Measurements from ENCODE around the gene GLRX5.

GLRX5 gene

DNA sequence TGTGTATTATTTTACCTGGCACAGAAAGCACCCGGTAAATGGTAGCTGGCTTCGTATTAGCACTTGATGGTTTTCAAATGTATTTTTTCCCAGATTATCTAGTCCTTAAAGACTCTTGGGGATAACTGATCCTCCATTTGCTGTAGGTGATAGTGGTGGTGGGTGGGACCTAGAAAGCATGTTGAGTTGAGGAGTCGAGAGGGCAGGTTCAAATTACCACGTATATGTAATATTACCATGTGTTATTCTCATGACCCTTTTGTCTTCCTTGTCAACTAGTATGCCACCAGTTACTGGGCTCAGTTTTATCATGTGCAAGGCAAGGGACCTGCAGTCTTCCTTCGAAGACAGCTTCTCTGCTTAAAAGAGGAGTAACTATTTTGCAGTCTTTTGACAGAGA, 1.8 kb downstream of the GLRX5 start:
- DNase-seq, result no peak

DNA sequence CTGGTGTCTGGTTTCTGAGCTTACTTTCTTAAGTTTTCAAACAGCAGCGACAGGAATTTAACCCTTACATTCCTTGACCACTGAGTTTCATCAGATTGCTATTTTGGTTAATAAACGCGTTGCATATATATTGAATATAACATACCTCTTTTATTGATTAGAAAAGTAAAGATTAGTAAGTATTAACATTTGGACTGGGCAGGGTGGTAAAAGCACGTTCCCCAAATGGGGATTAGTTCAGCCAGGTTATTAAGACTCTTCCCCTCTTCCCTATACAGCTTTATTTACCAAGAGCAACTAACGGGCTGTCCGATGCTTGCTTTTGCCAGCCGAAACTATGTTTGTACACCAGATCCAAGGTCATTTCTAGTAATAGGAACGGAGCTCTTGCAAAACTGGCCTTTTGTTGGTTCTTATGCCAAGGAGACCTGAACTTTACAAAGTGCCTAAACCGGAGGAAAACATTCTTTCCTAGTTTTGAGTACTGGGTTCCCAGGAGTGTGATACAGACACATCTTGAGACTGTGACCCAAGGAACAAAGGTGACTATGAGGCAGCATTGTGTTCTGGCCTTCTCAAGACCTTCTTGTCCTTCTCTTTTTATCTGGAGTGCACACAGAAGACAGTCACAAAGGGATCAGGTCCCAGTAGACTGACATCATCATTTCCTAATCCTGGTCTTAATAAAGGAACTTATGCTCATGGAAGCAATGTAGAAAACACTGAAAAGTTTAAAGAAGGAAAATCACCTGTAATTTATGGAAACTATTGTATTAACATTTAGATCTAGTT, 2.6 kb downstream of the GLRX5 start:
- no peak for DNase-seq

DNA sequence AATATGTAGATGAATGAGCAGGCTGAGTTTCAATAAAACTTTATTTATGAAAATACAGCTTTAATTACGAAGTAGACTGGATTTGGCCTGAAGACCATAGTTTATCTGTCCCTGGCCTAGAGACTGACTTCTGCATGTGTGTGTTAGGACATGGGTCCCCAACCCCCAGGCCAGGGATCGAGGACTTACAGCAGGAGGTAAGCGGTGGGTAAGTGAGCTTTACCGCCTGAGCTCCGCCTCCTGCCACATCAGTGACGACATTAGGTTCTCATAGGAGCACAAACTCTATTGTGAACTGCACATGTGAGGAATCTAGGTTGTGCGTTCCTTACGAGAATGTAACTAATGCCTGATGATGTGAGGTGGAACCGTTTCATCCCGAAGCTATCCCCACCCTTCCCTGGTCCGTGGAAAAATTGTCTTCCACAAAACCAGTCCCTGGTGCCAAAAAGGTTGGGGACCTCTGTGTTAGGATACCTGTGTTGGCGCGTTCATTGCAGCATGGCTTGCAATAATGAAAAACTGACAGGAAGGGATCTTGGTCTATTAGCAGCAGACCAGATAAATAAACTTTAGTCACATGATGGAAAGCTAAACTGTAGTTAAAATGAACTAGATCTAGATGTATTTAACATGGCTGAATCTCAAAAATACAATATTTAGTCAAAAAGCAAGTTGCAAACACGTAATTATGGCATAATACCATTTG, 4.1 kb downstream of the GLRX5 start:
- no peak for DNase-seq

DNA sequence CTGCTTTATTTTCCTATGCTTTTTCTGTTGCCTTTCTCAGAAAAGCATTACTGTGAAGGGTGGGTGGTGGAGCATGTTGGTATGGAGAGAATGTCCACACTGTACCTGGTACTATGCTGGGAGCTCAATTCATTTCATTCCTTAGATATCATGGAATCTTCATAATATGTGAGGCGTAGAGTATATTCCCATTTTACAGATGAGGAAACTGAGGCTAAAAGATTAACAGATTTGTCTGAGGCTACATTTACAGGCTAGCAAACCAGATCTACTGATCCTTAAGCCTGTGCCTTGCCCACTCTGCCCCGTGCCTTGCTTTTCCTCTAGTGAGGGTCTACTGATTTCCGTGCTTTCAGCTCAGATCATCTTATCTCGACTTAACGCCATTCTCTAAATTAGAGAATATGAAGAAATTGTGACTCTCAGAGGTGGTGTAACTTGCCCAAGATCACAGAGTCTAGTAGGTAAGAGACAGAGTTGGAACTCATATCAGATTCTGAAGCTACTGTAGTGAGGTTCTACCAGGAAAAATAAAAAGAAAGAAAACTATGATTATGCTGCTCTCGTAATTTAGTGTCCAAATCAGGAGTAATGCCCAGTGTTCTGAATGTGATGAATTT, 5.5 kb downstream of the GLRX5 start:
- no peak for DNase-seq

DNA sequence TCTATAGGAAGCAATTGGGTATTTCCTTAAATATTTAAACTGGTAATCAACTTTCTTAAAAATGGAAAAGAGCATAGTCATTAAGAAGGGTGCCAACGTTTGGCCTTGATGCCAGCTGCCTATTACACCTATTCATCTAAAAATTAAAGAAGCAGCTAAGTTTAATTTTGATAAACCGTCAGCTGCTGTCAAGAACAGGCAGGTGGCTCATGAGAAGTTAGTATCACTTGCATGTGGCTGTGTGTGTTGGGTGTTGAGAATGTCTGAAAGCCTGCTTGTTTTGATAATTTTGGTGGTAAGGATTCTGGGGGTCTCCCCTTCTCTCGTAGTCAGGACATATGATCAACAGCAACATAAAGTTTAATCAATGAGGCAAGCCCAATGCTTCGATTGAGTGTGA, 6.5 kb downstream of the GLRX5 start:
- no peak for DNase-seq

DNA sequence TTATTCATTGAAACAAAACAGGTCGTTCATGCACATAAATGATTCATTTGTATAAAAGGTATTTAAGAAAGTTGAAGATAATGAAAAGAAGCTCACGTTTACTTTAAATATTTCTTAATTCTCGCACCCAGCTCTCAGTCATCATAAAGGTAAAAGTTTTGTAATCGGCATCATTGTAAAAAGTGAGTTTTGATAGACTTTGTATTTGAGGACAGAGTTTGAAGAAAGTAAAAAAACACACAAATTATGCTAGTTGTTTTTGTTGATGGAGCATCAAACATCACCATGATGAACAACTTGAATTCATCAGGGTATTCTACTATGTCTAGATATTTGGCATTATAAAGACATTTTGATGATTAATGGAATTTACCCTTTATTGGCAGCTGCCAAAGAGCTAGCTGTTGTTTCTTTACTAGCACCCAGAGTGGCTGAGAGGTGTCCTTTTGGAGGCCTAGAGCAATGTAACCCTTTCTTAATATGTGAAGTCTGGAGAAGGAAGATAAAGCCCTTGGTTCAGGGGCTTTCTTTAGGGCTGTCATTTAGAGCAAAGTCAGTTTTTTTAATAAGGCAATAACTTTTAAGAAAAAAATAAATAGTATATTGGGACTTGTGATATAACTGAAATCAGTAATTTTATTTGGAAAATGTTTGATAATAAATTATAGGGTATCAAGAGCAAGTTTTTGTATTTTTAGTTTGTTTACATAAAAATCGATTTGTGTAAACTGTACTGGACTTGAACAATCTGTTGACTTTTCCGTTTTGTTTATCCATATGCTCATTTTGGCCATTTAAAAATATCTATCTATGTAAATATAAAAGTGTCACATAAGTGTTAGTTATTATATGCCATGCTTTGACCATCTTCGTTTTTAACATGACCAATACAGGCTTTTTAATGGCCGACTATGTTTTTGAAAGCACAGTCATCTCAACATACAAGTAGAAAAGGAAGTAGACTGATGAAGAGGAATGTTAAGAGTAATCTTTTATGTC, 7.4 kb downstream of the GLRX5 start:
- no peak for DNase-seq

DNA sequence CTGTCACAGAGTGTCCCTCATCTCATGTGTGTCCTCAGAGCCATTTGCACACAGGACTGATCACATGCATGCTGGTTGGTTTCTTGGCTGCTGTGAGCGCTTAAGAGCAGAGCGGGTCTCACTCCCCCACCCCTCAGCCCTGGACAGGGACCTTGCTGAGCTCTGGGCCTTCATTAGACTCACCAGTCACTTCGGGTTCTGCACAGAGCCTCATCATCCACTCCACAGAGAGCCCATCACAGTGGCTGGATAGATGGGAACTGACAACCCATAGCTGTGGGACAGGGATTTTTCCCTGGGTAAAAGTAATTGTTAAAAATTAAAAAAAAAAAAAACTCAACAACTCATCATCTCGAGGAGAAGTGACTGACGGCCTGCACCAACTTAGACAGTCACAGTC, 8.2 kb downstream of the GLRX5 start:
- no peak for DNase-seq

DNA sequence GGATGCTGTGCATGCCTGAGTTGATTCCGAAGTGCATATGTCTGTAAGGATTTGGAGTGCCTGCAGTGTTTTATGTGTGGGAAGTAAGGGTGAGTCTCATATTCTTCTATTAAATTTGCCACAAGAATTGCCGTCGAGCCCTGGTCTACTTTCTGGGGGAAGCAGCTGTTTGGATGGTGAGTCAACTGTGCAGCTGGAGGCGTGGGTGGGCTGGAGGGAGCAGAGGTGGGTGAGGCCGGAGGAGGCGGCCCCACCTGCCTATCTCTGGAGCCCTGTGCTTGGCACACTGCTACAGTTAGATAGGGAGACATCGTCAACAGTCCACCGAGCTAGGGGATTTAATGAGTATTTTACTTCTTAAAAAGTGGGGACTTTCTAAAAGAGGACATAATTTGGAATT, 9.7 kb downstream of the GLRX5 start:
- no peak for DNase-seq

DNA sequence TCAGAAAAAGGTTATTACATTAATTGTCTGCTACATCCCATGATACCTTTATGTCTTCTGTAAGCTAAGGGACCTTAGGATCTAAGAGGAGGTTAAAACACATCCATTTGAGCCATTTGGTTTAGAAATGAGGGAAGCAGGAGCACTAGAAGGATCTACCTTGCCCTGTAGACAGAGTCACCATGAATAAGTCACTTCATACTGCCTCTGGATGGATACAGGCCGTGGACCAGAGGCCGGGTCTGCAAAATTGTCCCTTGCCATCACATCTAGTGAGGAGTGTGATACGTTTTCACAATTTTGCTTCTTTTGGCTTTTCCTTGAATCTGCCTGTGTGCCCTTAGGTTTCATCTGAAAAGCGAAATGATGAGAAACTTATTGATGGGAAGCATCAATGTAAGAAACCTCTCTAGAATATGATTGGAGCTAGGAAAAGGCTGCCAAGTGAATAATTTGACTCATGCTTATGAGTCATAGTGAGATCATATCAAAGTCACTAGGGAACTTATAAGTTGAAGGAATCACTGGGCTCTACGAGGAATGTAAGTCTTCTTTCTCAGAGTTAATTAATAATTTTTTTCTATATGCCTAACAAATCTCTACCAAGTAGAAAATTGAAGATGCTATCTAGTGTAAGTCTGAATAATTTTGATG, 10.8 kb downstream of the GLRX5 start:
- no peak for DNase-seq

DNA sequence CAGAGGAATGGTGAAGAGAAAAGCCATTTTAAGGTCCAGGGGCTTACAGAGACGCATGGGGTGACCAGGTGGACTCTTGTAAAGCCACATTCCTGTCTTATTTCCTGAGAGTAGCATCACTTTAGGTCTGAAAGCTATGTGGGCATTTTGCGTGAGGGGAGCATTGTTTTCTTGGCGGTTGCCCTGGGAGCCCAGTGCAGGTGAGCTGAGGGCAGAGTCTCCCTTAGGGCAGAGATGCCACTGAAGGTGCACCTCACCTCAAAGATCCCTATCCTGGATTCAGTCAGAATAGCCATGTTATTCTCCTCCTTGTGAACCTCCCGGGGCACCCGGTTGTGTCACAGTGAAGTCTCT, 12.4 kb downstream of the GLRX5 start:
- no peak for DNase-seq

DNA sequence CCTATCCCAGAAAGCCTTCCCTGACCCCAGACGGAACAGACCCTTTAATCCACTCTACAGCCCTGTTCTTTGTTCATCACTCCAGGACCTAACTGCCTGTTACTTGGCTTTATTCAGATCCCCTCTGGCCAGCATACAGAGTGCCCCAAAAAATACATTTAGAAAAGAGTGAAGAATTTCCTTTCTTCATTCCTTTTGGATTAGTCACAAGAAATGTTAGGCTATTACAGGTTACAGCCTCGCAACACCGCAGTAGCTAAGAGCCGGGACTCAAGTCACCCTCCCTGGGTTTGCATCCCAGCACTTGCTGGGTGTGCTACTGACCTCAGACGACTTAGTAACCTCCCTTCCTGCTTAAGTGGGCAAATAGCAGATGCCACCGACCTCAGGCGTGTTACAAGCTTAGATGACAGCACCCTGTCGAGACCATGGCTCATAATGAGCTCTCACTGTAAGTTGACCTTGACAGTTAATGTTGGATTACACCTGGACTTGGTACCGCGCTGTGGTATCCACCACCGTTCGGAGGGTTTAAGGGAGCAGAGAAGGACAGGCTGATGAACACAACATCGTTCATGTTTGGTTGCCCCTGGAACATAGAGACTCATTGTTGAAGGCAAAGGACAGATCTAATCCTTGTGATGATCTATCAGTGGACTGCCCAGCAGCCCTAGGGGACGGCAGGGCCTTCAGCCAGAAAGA, 12.9 kb downstream of the GLRX5 start:
- no peak for DNase-seq

DNA sequence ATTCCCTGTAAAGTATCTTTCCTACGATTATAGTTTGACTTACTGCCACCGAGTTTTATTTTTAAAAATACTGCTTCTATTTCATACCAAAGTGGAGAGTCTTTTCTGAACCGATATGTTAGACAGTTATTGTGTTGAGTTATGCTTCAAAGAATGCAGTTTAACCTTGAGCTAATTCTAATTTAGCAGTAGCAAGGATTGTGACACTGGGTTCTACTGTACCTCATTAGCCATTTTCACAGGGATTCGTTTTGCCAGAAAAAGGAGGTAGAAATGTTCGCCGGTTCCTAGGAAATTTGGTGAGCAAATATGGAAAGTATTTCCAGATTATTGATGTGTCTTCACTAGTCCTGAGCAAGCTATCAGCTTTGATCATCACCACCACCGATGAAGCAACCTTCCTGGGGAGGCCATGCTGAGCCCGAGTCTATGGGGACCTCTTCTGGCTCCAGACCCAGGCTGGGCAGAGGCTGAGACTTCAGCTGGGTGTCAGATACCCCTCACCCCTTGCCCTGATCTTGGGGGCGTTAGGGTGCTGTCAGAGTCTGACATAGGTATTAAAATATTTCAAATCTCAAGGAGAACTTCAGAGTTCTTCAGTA, 13.6 kb downstream of the GLRX5 start:
- no peak for DNase-seq

DNA sequence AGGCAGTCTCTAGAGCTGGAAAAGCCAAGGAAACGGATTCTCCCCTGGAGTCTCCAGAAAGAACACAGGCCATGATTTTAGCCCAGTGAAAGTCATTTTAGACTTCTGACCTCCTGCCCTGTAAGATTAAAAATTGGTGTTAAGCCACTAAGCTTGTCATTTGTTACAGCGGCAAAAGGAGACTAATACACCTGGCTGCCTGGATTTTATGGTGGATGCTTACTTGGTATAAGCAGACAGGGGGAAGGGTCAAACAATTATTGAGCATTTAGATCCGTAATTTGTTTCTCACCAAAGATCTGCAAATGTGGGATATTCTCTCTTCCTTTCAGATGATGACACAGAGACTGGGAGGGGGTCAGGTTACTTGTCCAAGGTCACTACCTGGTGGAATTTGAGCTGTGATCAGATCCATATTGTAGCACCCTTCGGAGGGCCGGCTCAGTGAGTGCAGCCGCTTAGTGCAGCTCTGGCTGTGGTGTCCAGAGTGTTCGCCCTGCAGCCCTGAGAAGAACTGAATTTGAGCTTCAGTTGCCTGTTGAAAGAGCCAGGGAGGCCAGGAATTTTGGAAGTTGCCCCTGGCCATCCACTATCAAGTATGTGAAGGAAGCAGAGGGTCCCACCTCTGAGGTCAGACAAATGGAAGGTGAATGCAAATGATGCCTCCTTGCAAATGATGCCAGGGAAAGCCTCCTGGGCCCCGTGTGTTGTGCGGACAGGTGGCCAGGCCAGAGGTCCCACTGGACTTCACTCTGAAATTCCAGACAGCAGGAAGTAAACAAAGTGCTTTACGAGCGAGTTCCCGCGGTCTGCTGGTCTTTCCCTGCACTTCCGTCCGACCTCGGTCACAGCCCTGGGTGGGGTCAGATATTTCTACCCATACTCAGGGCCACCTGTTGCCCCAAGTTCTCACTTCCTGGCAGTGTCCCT, 15.1 kb downstream of the GLRX5 start:
- DNase-seq, result no peak

DNA sequence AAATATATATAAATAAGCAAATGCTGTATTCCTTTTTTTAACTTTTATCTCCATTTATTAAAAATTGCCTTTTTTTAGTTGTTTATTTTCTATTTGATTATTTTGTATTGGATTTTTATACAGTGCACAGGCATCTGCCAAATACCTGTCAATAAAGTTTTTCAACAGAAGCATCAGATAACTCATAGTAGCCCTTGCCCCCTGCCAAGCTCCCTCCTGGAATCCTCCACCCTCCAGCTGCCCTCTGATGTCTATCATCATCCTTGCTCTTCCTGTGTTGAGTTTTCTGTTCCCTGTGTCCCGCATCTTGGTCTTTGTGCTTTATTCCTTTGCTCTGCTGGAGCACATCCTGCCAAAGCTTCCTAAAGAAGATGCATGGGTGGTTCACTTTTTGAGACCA, 16.6 kb downstream of the GLRX5 start:
- DNase-seq, result no peak

DNA sequence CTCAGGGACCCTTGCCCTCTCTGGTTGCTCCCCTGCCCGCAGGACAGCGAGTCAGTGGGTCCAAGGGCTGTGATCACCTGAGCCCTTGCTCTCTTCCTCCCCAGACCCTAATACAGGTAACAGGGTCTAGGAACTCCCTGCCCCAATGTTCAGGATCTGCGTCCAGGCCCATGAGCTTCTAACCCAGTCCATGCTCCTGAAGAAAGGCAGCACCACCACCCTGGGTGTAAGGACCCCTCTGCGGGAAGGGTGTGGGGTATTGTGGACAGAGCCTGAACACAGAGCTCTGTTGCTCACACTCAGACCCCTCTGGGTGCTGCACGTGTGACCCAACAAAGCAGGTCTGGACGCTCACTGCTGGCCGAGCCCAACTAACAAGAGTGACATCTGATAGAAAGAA, 18.3 kb downstream of the GLRX5 start:
- DNase-seq, result no peak

DNA sequence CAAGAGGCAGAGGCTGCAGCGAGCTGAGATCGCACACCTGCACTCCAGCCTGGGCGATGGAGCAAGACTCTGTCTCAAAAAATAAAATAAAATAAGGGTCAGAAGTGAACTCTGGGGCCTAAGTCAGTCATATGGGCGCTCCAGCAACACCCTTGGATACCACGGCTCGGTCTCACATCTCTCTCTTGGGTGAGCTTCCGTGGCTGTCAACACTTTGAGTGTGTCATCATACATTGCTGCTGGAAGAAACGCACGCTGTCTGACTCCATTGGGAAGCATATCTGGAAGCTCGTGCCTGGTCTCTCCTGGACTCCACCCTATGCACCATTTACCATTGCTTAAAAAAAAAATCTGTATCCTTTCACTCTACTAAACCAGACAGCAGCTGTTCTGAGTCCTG, 20.2 kb downstream of the GLRX5 start:
- DNase-seq, result no peak

DNA sequence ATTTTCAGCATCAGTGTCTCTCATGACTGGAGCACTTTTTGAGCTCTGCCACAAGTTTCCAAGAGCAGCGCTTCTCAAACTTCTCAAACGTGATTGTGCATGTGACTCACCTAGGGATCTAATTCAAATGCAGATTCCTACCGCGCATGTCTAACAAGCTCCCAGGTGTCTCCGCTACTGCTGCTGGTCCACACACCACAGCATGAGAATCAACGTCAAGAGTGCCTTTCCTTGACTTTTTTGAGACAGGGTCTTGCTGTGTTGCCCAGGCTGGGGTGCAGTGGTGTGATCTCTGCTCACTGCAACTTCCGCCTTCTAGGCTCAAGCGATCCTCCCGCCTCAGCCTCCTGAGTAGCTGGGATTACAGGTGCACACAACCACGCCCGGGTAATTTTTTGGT, 22.4 kb downstream of the GLRX5 start:
- no peak for DNase-seq

DNA sequence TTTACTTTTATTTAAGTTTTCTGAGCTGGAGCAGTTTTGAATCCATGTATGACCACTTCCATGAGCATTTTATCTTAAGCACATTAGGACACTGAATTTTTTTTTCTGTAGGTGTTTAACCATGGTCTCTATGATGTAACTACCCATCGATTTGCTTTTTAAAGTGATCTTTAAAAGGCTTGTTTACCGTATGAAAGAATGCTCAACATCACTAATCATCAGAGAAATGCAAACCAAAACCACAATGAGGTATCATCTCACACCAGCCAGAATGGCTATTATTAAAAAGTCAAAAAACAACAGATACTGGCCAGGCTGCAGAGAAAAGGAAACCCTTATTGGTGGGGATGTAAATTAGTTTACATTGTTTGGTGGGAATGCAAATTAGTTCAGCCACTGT, 23.0 kb downstream of the GLRX5 start:
- DNase-seq, result no peak

DNA sequence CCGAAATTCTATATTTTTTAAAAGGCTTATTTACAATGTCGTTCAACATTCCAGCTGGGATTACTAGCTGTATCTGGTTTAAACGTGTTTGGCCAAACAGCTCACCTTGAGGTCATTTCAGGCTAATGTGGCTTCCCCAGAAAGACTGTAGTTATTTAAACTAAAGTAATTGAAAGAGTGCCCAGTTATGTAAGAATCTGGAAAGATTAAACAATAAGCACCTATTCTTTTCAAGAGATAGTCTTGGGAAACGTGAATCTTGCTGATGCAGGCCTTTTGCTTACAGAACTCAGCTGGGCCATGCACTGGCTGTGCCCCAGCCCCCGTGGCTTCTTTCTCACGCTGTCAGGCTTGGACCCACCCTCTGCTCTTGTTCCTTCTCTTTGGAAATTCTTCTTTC, 24.4 kb downstream of the GLRX5 start:
- DNase-seq, result no peak

DNA sequence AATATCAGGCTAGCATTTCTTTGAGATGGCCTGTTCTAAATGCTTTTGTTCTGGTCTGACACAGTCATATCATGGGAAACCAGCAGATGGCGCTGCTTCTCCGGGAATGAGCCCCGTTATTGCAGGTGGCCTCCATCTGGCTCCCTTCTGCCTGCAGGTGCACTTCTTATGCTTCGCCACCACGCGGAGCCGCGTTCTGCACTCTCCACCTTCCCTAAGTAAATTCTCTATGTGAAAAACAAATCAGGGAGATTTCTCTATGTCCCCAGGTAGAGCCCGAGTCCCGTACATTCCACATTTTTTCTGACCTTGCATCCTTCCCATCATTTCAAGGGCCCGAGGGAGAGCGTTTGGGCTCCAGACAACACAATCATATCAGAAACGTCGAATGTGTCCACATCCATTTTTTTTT, 26.2 kb downstream of the GLRX5 start:
- peak; percentile 88 for DNase-seq

Data from NCI-H1436 (cell line).